Skeletal muscle satellite cell (primary cell): ENCODE data around the gene OTUD4.

Experiments used
- H3K27me3 ChIP-seq: 2 replicates; pipeline ENCODE4 v1.7.0; 2013; ENCODE audit warnings: low read length; ENCODE audit not compliant: control insufficient read depth, insufficient read depth
- H3K36me3 ChIP-seq: 2 replicates; pipeline ENCODE4 v1.7.0; 2013; ENCODE audit warnings: mild to moderate bottlenecking, control low read depth, low read length; ENCODE audit not compliant: insufficient read depth
- H3K4me1 ChIP-seq: 2 replicates; pipeline ENCODE4 v1.7.0; 2013; ENCODE audit warnings: low read length; ENCODE audit not compliant: control insufficient read depth, insufficient read depth
- H3K4me2 ChIP-seq: 2 replicates; pipeline ENCODE4 v1.7.0; 2013; ENCODE audit warnings: mild to moderate bottlenecking, low read length
- H3K4me3 ChIP-seq: 2 replicates; pipeline ENCODE4 v1.7.0; 2013; ENCODE audit warnings: low read length
- H3K9ac ChIP-seq: 2 replicates; pipeline ENCODE4 v1.7.0; 2013; ENCODE audit warnings: mild to moderate bottlenecking, low read depth, low read length, moderate library complexity
- H3K9me3 ChIP-seq: replicated peaks from 2 replicates; pipeline ENCODE4 v1.7.0; 2013; ENCODE audit warnings: mild to moderate bottlenecking, control low read depth, low read length

The OTUD4 gene

DNA sequence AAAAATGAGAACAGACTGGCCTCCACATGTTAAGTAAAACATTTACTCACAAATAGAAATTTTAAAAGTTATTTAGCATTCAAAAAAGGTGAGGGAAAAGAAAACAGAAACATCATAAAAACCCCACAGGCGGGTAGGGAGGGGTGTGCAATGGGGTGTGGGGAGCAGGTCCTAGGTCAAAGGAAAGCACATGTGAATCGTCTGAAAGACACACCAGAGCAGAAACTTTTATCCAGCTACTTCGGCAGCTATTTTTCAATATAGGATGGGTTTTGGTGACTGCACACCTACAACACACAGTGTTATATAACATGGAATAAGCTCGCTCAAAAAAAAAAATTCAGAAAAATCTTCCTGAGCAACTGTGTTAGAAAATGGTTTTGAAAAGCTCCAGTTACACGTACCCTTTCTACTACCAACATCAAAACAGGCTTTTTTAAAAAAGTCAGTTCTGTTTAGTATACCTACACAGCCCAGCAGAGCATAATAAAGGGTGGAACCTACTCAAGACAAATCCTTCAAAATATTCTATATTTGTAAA lies 1.6 kb downstream of the OTUD4 start:
- Histone ChIP-seq H3K4me1 (peaks cover 19% of the 10 kb centered on the region), H3K9ac (peak overlapping the region; percentile 95), H3K4me2 (peak overlapping the region; percentile 92), H3K36me3 (peaks cover 4% of the 10 kb centered on the region), H3K9me3 (no peaks in the 10 kb centered on the region), H3K4me3 (peak overlapping the region; percentile 95), H3K27me3 (no peaks in the 10 kb centered on the region)

DNA sequence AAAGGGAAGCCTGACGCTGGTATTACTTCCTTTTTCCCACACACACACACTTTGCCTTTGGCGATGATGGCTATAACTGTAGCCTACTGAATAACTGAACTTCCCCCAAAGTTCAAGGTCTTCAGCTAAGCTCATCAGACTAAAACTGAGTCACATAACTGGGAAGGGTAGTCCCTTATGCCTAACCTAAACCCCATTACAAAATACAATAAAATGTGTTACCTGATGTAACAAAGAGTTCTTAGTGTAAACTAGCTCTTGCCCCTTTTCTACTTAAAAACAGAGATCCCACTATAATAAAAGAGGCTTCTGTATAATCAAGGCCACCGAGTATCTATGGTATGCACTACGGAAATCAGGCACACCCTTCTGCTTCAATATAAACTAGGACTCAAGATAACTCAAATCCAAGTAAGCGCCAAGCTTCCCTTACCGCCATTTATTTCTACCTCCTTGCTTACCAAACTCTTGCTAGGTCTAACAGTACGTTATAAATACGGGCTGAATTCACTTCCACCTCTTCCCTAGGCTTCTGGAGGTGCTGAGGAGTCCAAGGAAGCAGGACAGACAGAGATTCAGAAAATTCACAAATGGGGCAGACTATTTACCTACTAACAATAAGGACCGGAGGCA lies 2.4 kb downstream of the OTUD4 start:
- Histone ChIP-seq H3K4me1 (peaks cover 19% of the 10 kb centered on the region), H3K9ac (peak overlapping the region; percentile 95), H3K4me3 (peak overlapping the region; percentile 95), H3K27me3 (no peaks in the 10 kb centered on the region), H3K36me3 (peaks cover 10% of the 10 kb centered on the region), H3K4me2 (peak overlapping the region; percentile 92), H3K9me3 (no peaks in the 10 kb centered on the region)

DNA sequence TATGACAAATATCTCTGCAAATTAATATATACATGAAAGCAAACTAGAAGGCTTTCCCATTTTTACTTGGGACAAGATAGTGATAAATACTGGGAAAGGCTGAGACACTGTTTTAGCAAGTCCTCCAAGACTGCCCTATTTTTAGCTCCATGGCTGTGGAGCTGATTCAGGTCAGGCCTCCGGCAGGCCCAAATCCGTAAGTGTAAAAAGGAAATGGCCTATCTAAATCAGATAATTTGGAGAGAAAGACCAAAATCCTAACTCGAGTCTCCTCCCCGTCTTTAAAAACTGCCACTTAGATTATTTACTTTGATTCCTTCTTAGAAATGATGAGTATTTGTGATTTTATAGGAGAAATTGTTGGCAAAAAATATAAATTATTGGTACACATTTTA lies 2.9 kb downstream of the OTUD4 start:
- H3K4me1 ChIP-seq, result peaks cover 19% of the 10 kb centered on the region
- peak overlapping the region; percentile 95 for H3K4me3 ChIP-seq
- peak overlapping the region; percentile 95 for H3K9ac ChIP-seq
- no peaks in the 10 kb centered on the region for H3K9me3 ChIP-seq
- peak overlapping the region; percentile 92 for H3K4me2 ChIP-seq
- H3K27me3 ChIP-seq, result no peaks in the 10 kb centered on the region
- peaks cover 10% of the 10 kb centered on the region for H3K36me3 ChIP-seq

DNA sequence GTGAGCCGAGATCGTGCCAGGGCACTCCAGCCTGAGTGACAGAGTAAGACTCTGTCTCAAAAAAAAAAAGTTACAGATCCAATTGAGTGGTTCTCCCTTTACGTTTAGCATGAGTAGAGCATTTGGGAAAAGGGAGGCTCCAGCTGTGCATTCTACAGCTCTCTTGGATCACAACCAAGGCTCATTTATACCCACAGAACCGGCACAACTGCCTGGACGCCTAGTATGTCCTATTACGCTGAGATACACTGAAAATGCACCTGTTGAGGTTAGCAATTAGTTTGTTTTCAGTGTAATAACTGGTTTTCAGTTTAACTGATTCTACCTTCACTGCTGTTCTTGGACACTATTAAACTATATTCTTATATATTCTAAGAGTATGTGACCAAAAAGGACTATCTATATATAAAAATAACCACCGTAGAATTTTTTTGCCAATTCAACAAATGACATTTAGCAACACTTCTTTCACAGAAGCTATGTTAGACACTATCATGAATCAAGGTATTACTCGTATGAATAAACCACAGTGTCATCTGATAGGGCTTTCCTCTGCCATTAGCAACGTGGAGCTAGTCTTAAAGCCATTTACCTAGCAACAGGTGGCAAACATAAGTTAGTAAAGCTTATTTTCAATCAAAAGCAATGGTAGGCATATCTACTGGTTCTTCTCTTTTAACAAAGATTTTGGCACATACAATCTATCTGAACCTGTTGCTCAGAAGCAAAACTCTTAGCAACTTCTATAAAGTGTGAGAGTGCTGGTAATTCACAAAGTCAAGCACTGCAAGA lies 3.6 kb downstream of the OTUD4 start:
- Histone ChIP-seq H3K4me3 (peak overlapping the region; percentile 95), H3K36me3 (peaks cover 15% of the 10 kb centered on the region), H3K4me1 (peaks cover 19% of the 10 kb centered on the region), H3K4me2 (peak overlapping the region; percentile 92), H3K27me3 (no peaks in the 10 kb centered on the region), H3K9ac (peak overlapping the region; percentile 95), H3K9me3 (no peaks in the 10 kb centered on the region)

DNA sequence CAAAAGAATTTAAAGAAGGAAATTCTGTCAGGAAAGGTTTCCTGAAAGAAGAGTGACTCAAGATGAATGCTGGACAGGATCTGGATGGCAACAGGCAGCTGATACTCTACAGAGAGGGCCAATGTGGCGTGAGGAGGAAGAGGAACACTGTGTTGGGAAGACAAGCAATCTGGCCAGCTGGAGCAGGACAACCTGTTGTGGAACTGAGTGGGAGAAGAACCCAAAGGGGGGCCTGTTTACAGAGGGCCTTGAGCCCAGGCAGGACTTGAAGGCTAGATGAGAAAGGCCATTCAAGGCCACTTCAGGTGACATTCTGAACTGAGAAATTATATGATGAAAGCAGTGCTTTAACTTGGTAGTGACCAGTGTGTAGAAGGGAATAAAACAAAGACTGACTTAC lies 8.5 kb downstream of the OTUD4 start:
- Histone ChIP-seq H3K27me3 (no peaks in the 10 kb centered on the region), H3K36me3 (peaks cover 48% of the 10 kb centered on the region), H3K9me3 (no peaks in the 10 kb centered on the region), H3K4me2 (no peak overlapping the region), H3K9ac (no peak overlapping the region), H3K4me1 (peaks cover 4% of the 10 kb centered on the region), H3K4me3 (no peak overlapping the region)

DNA sequence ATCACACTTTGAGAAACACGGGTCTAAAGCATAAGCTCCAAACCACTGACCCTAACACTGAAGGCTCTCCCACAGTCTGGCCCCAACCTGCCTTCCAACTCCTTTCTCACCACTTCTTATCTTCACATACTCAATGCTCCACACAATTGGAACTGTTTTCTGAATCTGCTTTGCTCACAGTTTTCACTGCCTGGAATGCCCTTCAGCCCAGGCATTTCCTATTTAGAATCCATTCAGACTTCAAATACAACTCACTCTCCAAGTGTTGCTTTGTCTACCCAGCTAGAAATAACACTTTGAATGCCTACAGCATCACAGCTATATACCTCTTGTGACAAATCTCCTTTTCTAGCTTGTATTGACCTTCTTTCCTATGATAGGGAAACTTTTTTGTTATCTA lies 10.2 kb downstream of the OTUD4 start:
- H3K36me3 ChIP-seq, result peaks cover 51% of the 10 kb centered on the region
- no peak overlapping the region for H3K4me3 ChIP-seq
- no peaks in the 10 kb centered on the region for H3K4me1 ChIP-seq
- H3K4me2 ChIP-seq, result no peak overlapping the region
- H3K27me3 ChIP-seq, result no peaks in the 10 kb centered on the region
- no peak overlapping the region for H3K9ac ChIP-seq
- no peaks in the 10 kb centered on the region for H3K9me3 ChIP-seq

DNA sequence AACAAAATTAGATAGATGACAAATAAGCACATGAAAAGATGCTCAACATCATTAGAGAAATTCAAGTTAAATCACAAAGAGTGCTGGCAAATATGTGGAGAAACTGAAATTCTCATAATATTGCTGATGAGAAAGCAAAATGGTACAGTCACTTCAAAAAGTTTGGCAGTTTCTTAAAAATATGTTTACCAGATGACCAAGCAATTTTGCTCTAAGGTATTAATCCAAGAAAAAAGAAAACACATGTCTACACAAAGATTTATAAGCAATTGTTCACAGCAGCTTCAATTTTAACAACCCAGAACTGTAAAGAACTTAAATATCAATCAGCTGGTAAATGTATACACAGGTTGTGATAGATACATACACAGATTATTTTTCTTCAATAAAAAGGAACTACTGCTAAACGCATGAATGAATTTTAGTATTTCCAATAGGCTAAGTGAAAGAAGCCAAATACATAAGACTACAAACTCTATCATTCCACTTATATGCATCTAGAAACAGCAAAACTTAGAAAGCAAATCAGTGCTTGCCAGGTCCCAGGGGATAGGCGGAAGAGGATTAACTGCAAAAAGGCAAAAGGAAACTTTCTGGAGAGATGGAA lies 11.7 kb downstream of the OTUD4 start:
- H3K27me3 ChIP-seq, result no peaks in the 10 kb centered on the region
- no peak overlapping the region for H3K4me3 ChIP-seq
- H3K9ac ChIP-seq, result no peak overlapping the region
- no peaks in the 10 kb centered on the region for H3K9me3 ChIP-seq
- no peaks in the 10 kb centered on the region for H3K4me1 ChIP-seq
- peaks cover 46% of the 10 kb centered on the region for H3K36me3 ChIP-seq
- no peak overlapping the region for H3K4me2 ChIP-seq

DNA sequence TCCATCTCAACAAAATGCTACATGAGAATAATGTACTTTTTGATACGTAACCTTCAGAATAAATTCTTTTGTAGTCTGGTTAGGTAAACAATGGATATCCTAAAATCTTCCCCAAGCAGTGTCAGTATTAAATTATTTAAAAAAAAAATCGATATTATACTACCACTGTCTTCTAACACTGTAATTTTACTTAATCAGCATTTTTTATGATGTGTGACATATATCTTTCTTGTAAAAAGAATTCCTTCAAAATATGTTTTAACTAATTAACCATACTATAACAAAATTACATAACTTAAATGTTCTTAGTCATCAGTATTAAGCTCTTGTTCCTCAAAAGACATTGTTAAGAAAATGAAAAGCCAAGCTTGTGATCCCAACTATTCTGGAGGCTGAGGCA lies 12.5 kb downstream of the OTUD4 start:
- Histone ChIP-seq H3K36me3 (peaks cover 47% of the 10 kb centered on the region), H3K9me3 (no peaks in the 10 kb centered on the region), H3K9ac (no peak overlapping the region), H3K4me2 (no peak overlapping the region), H3K4me1 (no peaks in the 10 kb centered on the region), H3K4me3 (no peak overlapping the region), H3K27me3 (no peaks in the 10 kb centered on the region)

DNA sequence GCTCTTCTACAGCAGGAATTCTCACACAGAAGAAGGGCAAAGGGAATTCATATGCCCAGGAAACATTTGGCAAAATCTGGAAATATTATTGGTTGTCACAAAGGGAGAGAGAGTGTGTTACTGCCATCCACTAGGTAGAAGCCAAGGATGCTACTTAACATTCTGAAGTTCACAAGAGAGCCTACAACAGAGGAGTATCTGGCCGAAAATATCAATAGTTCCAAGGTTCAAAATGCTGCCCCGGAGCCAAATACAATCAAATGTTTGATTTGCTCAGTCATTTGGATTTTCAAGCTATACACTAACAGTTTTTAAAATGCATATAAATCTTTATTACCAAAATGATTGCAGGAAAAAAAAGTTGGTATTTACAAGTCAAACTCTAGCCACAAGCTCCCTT lies 18.8 kb downstream of the OTUD4 start:
- no peak overlapping the region for H3K4me3 ChIP-seq
- H3K36me3 ChIP-seq, result peaks cover 32% of the 10 kb centered on the region
- no peak overlapping the region for H3K4me2 ChIP-seq
- no peak overlapping the region for H3K9ac ChIP-seq
- no peaks in the 10 kb centered on the region for H3K4me1 ChIP-seq
- no peaks in the 10 kb centered on the region for H3K9me3 ChIP-seq
- H3K27me3 ChIP-seq, result no peaks in the 10 kb centered on the region

DNA sequence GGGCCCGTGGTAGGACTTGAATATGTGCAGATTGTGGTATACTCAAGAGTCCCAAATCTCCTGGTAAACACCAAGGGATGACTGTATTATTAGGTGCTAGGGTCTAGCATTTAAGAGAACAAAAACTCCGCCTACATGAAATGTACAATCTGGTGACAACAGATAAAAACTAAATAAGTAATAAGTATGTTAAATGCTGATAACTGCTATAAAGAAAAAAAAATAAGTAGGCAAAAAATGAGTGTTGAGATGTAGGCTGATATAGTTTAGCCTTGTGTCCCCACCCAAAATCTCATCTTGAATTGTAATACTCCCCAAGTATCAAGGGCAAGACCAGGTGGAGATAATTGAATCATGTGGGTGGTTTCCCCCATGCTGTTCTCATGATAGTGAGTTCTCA lies 23.4 kb downstream of the OTUD4 start:
- Histone ChIP-seq H3K36me3 (peaks cover 51% of the 10 kb centered on the region), H3K4me3 (no peak overlapping the region)

DNA sequence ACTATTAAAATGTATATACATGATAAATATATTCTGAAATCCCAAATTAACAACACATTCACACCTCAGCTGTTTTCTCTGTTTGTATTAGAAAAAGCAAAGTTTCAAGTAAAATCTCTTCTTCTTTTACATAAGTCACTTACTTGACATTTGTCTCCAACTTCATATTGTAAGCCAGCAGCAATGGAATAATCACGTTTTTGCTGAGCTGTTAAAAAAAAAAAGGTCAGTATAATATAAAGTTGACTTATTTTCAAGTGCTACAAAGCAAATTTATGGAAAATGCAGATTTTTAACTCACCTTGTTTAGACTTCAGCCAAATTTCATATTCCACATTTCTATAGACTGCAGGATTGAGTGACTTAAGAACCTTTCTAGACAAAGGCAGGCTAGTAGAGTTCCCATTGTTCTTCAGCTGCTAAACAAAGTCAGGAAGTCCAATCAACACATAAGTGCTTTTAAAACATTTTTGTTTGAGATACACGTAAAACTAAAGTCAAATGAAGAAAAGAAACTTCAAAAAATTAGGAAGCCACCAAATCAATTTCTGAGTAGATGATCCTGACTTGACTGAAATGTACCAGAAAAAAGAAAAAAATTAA lies 25.0 kb downstream of the OTUD4 start:
- Histone ChIP-seq H3K36me3 (peaks cover 47% of the 10 kb centered on the region), H3K9ac (no peak overlapping the region), H3K27me3 (no peaks in the 10 kb centered on the region)

More for the DNA sequence above, 23.4 kb downstream of the OTUD4 start:
- H3K9me3 ChIP-seq, result no peaks in the 10 kb centered on the region
- no peaks in the 10 kb centered on the region for H3K27me3 ChIP-seq
- H3K4me2 ChIP-seq, result no peak overlapping the region
- H3K4me1 ChIP-seq, result no peaks in the 10 kb centered on the region
- H3K9ac ChIP-seq, result no peak overlapping the region

More for the DNA sequence above, 25.0 kb downstream of the OTUD4 start:
- no peak overlapping the region for H3K4me3 ChIP-seq
- no peaks in the 10 kb centered on the region for H3K9me3 ChIP-seq
- H3K4me1 ChIP-seq, result no peaks in the 10 kb centered on the region
- no peak overlapping the region for H3K4me2 ChIP-seq
